ENCODE results near the gene SMARCC1.
"Not testable (repeated sequence)": the region's sequence is repeated elsewhere in the genome, so short reads cannot be mapped to it uniquely, and the experiment has no call there.

SMARCC1 gene

DNA sequence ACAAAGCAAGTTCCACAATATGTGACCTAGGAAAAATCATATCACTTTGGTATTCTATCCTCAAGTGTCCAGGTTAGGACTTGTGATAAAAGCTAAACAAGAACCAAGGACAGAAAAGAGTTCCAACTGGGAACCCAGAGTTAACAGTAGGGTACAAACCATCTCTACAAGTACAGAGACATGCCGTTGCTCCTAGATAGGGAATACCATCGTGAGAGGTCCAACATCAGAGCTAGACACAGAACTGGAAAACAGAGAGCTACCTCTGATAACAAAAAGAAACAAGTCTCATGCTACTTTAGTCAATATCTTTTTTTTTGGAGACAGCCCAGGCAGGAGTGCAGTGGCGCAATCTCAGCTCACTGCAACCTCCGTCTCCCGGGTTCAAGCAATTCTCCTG is 37.8 kb downstream of the SMARCC1 start:
- Histone ChIP-seq H3K27me3 (ENCODE audit: control insufficient read depth, insufficient read depth, low read length) (no peaks in the 10 kb centered on the region), H3K79me2 (peaks cover 17% of the 10 kb centered on the region), H3K27ac (no peak overlapping the region), H3K4me1 (no peaks in the 10 kb centered on the region), H3K4me3 (ENCODE audit: low read depth, low read length) (no peak overlapping the region), H2AFZ (no peak overlapping the region), H3K9me3 (ENCODE audit: control insufficient read depth, low read length) (no peaks in the 10 kb centered on the region), H3K9ac (no peak overlapping the region), H3K36me3 (ENCODE audit: control insufficient read depth, insufficient read depth, low read length) (no peaks in the 10 kb centered on the region), H3K4me2 (ENCODE audit: low read length) (no peak overlapping the region)
- TF ChIP-seq, protein P1, sequence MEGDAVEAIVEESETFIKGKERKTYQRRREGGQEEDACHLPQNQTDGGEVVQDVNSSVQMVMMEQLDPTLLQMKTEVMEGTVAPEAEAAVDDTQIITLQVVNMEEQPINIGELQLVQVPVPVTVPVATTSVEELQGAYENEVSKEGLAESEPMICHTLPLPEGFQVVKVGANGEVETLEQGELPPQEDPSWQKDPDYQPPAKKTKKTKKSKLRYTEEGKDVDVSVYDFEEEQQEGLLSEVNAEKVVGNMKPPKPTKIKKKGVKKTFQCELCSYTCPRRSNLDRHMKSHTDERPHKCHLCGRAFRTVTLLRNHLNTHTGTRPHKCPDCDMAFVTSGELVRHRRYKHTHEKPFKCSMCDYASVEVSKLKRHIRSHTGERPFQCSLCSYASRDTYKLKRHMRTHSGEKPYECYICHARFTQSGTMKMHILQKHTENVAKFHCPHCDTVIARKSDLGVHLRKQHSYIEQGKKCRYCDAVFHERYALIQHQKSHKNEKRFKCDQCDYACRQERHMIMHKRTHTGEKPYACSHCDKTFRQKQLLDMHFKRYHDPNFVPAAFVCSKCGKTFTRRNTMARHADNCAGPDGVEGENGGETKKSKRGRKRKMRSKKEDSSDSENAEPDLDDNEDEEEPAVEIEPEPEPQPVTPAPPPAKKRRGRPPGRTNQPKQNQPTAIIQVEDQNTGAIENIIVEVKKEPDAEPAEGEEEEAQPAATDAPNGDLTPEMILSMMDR (IDR thresholded peaks at IDR 0.05) = no peak

DNA sequence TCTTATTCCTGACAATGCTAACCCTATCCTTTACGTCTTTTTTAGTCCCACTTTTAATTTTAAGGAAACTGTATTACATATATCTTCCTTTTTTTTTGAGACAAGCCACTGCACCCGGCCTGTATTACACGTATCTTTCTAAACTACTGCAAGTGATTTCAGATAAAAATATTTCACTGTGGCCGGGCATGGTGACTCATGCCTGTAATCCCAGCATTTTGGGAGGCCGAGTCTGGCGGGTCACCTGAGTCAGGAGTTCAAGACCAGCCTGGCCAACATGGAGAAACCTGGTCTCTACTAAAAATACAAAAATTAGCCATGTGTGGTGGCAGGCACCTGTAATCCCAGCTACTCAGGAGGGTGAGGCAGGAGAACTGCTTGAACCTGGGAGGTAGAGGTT is 38.3 kb downstream of the SMARCC1 start:
- not testable (repeated sequence) for H3K27me3 ChIP-seq (ENCODE audit: control insufficient read depth, insufficient read depth, low read length); H2AFZ ChIP-seq; H3K27ac ChIP-seq; H3K9me3 ChIP-seq (ENCODE audit: control insufficient read depth, low read length); H3K9ac ChIP-seq; H3K36me3 ChIP-seq (ENCODE audit: control insufficient read depth, insufficient read depth, low read length); H3K4me2 ChIP-seq (ENCODE audit: low read length); H3K4me3 ChIP-seq (ENCODE audit: low read depth, low read length); H3K4me1 ChIP-seq
- peaks cover 17% of the 10 kb centered on the region for H3K79me2 ChIP-seq

DNA sequence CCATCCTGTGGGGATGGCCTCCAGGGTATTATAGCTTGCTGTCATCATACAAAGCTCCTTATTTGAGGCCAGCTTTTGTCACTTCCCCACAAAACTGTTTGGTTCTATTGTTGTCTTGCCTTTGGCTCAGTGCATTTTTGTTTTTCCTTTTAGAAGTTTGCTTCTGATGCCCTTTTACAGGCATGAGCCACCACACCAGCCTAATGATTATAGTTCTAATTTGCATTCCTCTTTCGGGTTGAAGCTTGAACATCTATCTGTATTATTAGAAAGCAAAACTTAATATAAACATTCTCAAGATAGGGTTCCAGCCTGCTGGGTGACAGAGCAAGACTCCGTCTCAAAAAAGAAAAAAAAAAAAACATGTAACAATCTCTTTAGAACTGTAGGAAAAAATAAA is 39.8 kb downstream of the SMARCC1 start:
- no peak overlapping the region for H3K9ac ChIP-seq
- H3K27me3 ChIP-seq (ENCODE audit: control insufficient read depth, insufficient read depth, low read length) = no peaks in the 10 kb centered on the region
- H3K9me3 ChIP-seq (ENCODE audit: control insufficient read depth, low read length) = no peaks in the 10 kb centered on the region
- no peak overlapping the region for H3K27ac ChIP-seq
- TF ChIP-seq, protein P1 (IDR thresholded peaks at IDR 0.05) = no peak
- no peak overlapping the region for H2AFZ ChIP-seq
- H3K4me3 ChIP-seq (ENCODE audit: low read depth, low read length) = no peak overlapping the region
- H3K79me2 ChIP-seq = peaks cover 11% of the 10 kb centered on the region
- H3K4me2 ChIP-seq (ENCODE audit: low read length) = no peak overlapping the region
- no peaks in the 10 kb centered on the region for H3K4me1 ChIP-seq
- H3K36me3 ChIP-seq (ENCODE audit: control insufficient read depth, insufficient read depth, low read length) = no peaks in the 10 kb centered on the region

DNA sequence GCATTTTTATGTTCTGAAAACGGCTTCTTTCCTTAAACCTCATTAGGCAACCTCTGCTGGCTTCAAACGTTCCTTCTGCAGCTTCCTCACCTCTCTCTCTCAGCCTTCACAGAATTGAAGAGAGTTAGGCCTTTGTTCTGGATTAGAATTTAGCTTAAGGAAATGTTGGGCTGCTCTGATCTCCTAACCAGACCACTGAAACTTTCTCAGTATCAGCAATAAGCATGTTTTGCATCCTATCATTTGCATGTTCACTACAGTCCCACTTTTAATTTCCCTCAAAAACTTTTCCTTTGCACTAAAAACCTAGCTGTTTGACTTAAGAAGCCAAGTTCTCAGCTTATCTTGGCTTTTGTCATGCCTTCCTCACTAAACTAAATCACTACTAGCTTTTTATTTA is 49.5 kb downstream of the SMARCC1 start:
- no peaks in the 10 kb centered on the region for H3K27me3 ChIP-seq (ENCODE audit: control insufficient read depth, insufficient read depth, low read length)
- no peak overlapping the region for H3K27ac ChIP-seq
- no peak overlapping the region for H3K9ac ChIP-seq
- H3K9me3 ChIP-seq (ENCODE audit: control insufficient read depth, low read length) = no peaks in the 10 kb centered on the region
- H3K79me2 ChIP-seq = peaks cover 2% of the 10 kb centered on the region
- H3K4me3 ChIP-seq (ENCODE audit: low read depth, low read length) = no peak overlapping the region
- no peak overlapping the region for H3K4me2 ChIP-seq (ENCODE audit: low read length)
- no peak overlapping the region for H2AFZ ChIP-seq
- H3K4me1 ChIP-seq = no peaks in the 10 kb centered on the region
- TF ChIP-seq, protein P1 (IDR thresholded peaks at IDR 0.05) = no peak
- H3K36me3 ChIP-seq (ENCODE audit: control insufficient read depth, insufficient read depth, low read length) = no peaks in the 10 kb centered on the region

DNA sequence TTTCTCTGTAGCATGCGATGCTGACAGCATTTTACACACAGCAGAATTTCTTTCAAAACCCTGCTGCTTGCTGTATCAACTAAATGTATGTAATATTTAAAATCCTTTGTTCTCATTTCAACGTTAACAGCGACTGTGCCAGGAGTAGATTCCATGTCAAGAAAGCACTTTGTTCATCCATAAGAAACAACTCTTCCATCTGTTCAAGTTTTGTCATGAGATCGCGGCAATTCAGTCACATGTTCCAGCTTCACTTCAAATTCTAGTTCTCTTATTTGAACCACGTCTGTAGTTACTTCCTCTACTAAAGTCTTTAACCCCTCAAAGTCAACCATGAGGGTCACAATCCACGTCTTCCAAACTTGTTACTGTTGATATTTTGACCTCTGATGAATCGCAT is 50.6 kb downstream of the SMARCC1 start:
- Histone ChIP-seq H3K27me3 (ENCODE audit: control insufficient read depth, insufficient read depth, low read length) (no peaks in the 10 kb centered on the region), H3K27ac (no peak overlapping the region), H3K79me2 (peaks cover 2% of the 10 kb centered on the region), H2AFZ (no peak overlapping the region), H3K9ac (no peak overlapping the region), H3K9me3 (ENCODE audit: control insufficient read depth, low read length) (no peaks in the 10 kb centered on the region), H3K36me3 (ENCODE audit: control insufficient read depth, insufficient read depth, low read length) (no peaks in the 10 kb centered on the region), H3K4me1 (no peaks in the 10 kb centered on the region), H3K4me2 (ENCODE audit: low read length) (no peak overlapping the region), H3K4me3 (ENCODE audit: low read depth, low read length) (no peak overlapping the region)
- TF ChIP-seq, protein P1 (IDR thresholded peaks at IDR 0.05) = no peak

All from parathyroid adenoma (tissue), 2 donors.